H1 (cell line): Measurements from ENCODE around the gene DLX5. TPM values are rescaled to one million over a fixed set of nuclear protein-coding genes. Genes with fewer than 3 reads are reported as not detected.
A peak's percentile ranks its signal among the peaks of the same experiment; 100 is the strongest.

Source experiments
- CTCF ChIA-PET: fragments of 300-600 bp; sonication (Branson Sonifier 250); formaldehyde crosslinking; loops from one replicate; lab custom pipeline; 2021; ENCODE audit not compliant: partially characterized antibody; lab: Charles Lee
- POLR2A ChIA-PET: fragments of 300-600 bp; sonication (Branson Sonifier 250); formaldehyde crosslinking; loops from one replicate; lab custom pipeline; 2021; ENCODE audit warnings: inconsistent platforms; ENCODE audit not compliant: partially characterized antibody; lab: Charles Lee
- DNase-seq, 2 experiments: peaks; one replicate each; pipeline versions ENCODE4 v3.0.0 to v3.0.0-alpha.2; 2010 to 2022; ENCODE audit warnings: low spot score in 2 of 2, low read depth in 1 of 2, mixed read lengths in 1 of 2
- FAIRE-seq: peaks from 2 replicates; lab custom pipeline; 2011; peaks lifted over from hg19 to GRCh38; lab: Jason Lieb, UNC
- H2AFZ ChIP-seq: 2 replicates; pipeline ENCODE4 v1.8.1; 2012; ENCODE audit warnings: low read length, inconsistent platforms
- H2AK5ac ChIP-seq: 2 replicates; pipeline ENCODE4 v1.6.1; 2013; ENCODE audit warnings: low read depth, low read length
- H2BK120ac ChIP-seq: replicated peaks from 2 replicates; pipeline ENCODE3; 2013; ENCODE audit warnings: low read depth, low read length, inconsistent platforms
- H2BK12ac ChIP-seq: 2 replicates; pipeline ENCODE4 v1.6.1; 2013; ENCODE audit warnings: low read depth, low read length
- H2BK15ac ChIP-seq: 2 replicates; pipeline ENCODE4 v1.6.1; 2013; ENCODE audit warnings: low read length
- H2BK20ac ChIP-seq: 2 replicates; pipeline ENCODE4 v1.6.1; 2013; ENCODE audit warnings: low read length
- H2BK5ac ChIP-seq: 2 replicates; pipeline ENCODE4 v1.6.1; 2013; ENCODE audit warnings: low read depth, low read length
- H3K14ac ChIP-seq: 2 replicates; pipeline ENCODE4 v1.6.1; 2013; ENCODE audit warnings: inconsistent platforms; ENCODE audit not compliant: insufficient read length
- H3K18ac ChIP-seq: 2 replicates; pipeline ENCODE4 v1.6.1; 2013; ENCODE audit warnings: low read length; ENCODE audit errors: extremely low read depth
- H3K23ac ChIP-seq: 2 replicates; pipeline ENCODE4 v1.6.1; 2013; ENCODE audit warnings: inconsistent platforms; ENCODE audit not compliant: insufficient read length
- H3K23me2 ChIP-seq: 2 replicates; pipeline ENCODE4 v1.6.1; 2013; ENCODE audit warnings: low read depth, low read length
- H3K27ac ChIP-seq: 2 replicates; pipeline ENCODE4 v1.6.1; 2011; ENCODE audit warnings: low read depth, low read length, inconsistent platforms
- H3K27me3 ChIP-seq, 4 experiments: replicated peaks in 1 of 4; 1 replicate in 1 of 4; 2 replicates in 3 of 4; pipeline versions ENCODE4 v1.6.1 to v1.8.1; 2011 to 2013; ENCODE audit warnings: low read length in 3 of 4, mild to moderate bottlenecking in 3 of 4, inconsistent platforms in 2 of 4, mixed read lengths in 2 of 4, moderate library complexity in 1 of 4; ENCODE audit not compliant: control insufficient read depth in 3 of 4, insufficient read depth in 3 of 4; ENCODE audit errors: extremely low read depth in 1 of 4
- H3K36me3 ChIP-seq, 4 experiments: 2 replicates each; pipeline versions ENCODE4 v1.6.1 to v1.8.1; 2011 to 2013; ENCODE audit warnings: mild to moderate bottlenecking in 4 of 4, low read length in 3 of 4, moderate library complexity in 2 of 4, control low read depth in 1 of 4, inconsistent platforms in 1 of 4; ENCODE audit not compliant: insufficient read depth in 4 of 4, control insufficient read depth in 2 of 4
- H3K4ac ChIP-seq: replicated peaks from 2 replicates; pipeline ENCODE3; 2013; ENCODE audit warnings: low read length, low read depth, mixed read lengths, inconsistent platforms; ENCODE audit not compliant: insufficient read length
- H3K4me1 ChIP-seq, 4 experiments: replicated peaks in 1 of 4; 1 replicate in 1 of 4; 2 replicates in 3 of 4; pipeline versions ENCODE4 v1.6.1 to v1.8.1; 2011 to 2013; ENCODE audit warnings: low read length in 3 of 4, inconsistent platforms in 2 of 4, mixed read lengths in 1 of 4; ENCODE audit not compliant: insufficient read depth in 4 of 4, control insufficient read depth in 3 of 4
- H3K4me2 ChIP-seq, 2 experiments: 2 replicates each; pipeline versions ENCODE4 v1.6.1 to v1.8.1; 2011 to 2013; ENCODE audit warnings: low read depth in 2 of 2, low read length in 2 of 2, control low read depth in 1 of 2, inconsistent platforms in 1 of 2, mild to moderate bottlenecking in 1 of 2; ENCODE audit not compliant: insufficient read depth in 1 of 2
- H3K4me3 ChIP-seq, 4 experiments: fragments of 200-600, 300-600 bp in 1 of 4; sonication (generic), shearing (Covaris generic), sonication (Bioruptor Twin) in 1 of 4; 2 replicates each; pipeline versions ENCODE4 v1.5.1 to v1.8.1; 2011 to 2016; ENCODE audit warnings: low read length in 4 of 4, low read depth in 3 of 4, control low read depth in 2 of 4, inconsistent platforms in 2 of 4, mild to moderate bottlenecking in 2 of 4, mixed read lengths in 1 of 4, moderate library complexity in 1 of 4; ENCODE audit not compliant: insufficient read depth in 2 of 4; ENCODE audit errors: extremely low read depth in 1 of 4
- H3K56ac ChIP-seq: replicated peaks from 2 replicates; pipeline ENCODE3; 2013; ENCODE audit warnings: low read depth, mild to moderate bottlenecking, mixed read lengths, low read length, inconsistent platforms; ENCODE audit not compliant: insufficient read length
- H3K79me1 ChIP-seq: 2 replicates; pipeline ENCODE4 v1.6.1; 2013; ENCODE audit warnings: low read depth, low read length, control low read depth
- H3K79me2 ChIP-seq, 2 experiments: 2 replicates each; pipeline versions ENCODE4 v1.6.1 to v1.8.1; 2012 to 2013; ENCODE audit warnings: low read length in 2 of 2, mild to moderate bottlenecking in 2 of 2, inconsistent platforms in 1 of 2; ENCODE audit not compliant: insufficient read depth in 2 of 2, control insufficient read depth in 1 of 2
- H3K9ac ChIP-seq, 4 experiments: replicated peaks in 1 of 4; 1 replicate in 1 of 4; 2 replicates in 3 of 4; pipeline versions ENCODE4 v1.6.1 to v1.8.1; 2011 to 2013; ENCODE audit warnings: low read depth in 3 of 4, low read length in 3 of 4, control low read depth in 2 of 4, mild to moderate bottlenecking in 2 of 4, moderate library complexity in 2 of 4, inconsistent platforms in 1 of 4; ENCODE audit errors: extremely low read depth in 1 of 4
- H3K9me3 ChIP-seq, 2 experiments: 2 replicates each; pipeline versions ENCODE4 v1.6.1 to v1.8.1; 2012 to 2013; ENCODE audit warnings: mild to moderate bottlenecking in 2 of 2, moderate library complexity in 2 of 2, control low read depth in 1 of 2, inconsistent platforms in 1 of 2, low read depth in 1 of 2, low read length in 1 of 2, mixed read lengths in 1 of 2; ENCODE audit not compliant: insufficient read depth in 2 of 2
- H4K20me1 ChIP-seq, 2 experiments: replicated peaks in 1 of 2; 2 replicates each; pipeline versions ENCODE3 to v1.8.1; 2011 to 2013; ENCODE audit warnings: inconsistent platforms in 2 of 2, low read length in 2 of 2, mild to moderate bottlenecking in 1 of 2; ENCODE audit not compliant: insufficient read depth in 2 of 2, control insufficient read depth in 1 of 2
- H4K5ac ChIP-seq: 2 replicates; pipeline ENCODE4 v1.6.1; 2013; ENCODE audit warnings: low read length, low read depth, mixed read lengths, inconsistent platforms; ENCODE audit not compliant: insufficient read length
- H4K8ac ChIP-seq: 2 replicates; pipeline ENCODE4 v1.8.0; 2013; ENCODE audit warnings: mild to moderate bottlenecking, moderate library complexity, low read length, inconsistent platforms; ENCODE audit not compliant: insufficient read depth; ENCODE audit errors: extremely low read depth
- H4K91ac ChIP-seq: replicated peaks from 2 replicates; pipeline ENCODE3; 2013; ENCODE audit warnings: low read length, mixed read lengths, inconsistent platforms; ENCODE audit not compliant: insufficient read length
- BACH1 ChIP-seq: IDR thresholded peaks from 2 replicates; pipeline ENCODE4 v1.6.1; 2012; ENCODE audit warnings: low read length, improper control_type of control experiment
- CBX8 ChIP-seq: fragments of 300-800, 300-1000 bp; sonication (generic); IDR thresholded peaks from 2 replicates; pipeline ENCODE4 v1.7.1; 2016; ENCODE audit warnings: low read depth, low read length, borderline replicate concordance
- CREB1 ChIP-seq: IDR thresholded peaks from 2 replicates; pipeline ENCODE4 v1.6.1; 2012; ENCODE audit warnings: inconsistent platforms
- HDAC2 ChIP-seq, 2 experiments: fragments of 300-600 bp in 1 of 2; sonication (generic) in 1 of 2; IDR thresholded peaks; 2 replicates each; pipeline ENCODE4 v1.6.1; 2011 to 2012; ENCODE audit warnings: low read depth in 2 of 2, low read length in 2 of 2, mild to moderate bottlenecking in 2 of 2, moderate library complexity in 2 of 2, borderline replicate concordance in 1 of 2, inconsistent platforms in 1 of 2
- KDM4A ChIP-seq: IDR thresholded peaks from one replicate; pipeline ENCODE4 v1.7.1; 2012; ENCODE audit warnings: low read depth, mild to moderate bottlenecking, moderate library complexity, low read length, inconsistent platforms; ENCODE audit not compliant: severe bottlenecking
- SIN3A ChIP-seq, 2 experiments: IDR thresholded peaks in 1 of 2; conservative IDR thresholded peaks in 1 of 2; 2 replicates each; pipeline ENCODE4 v1.6.1; 2011 to 2012; ENCODE audit warnings: low read length in 2 of 2, improper control_type of control experiment in 1 of 2, low read depth in 1 of 2, mild to moderate bottlenecking in 1 of 2
- TAF1 ChIP-seq: IDR thresholded peaks from 2 replicates; pipeline ENCODE4 v1.6.1; 2011; ENCODE audit warnings: mild to moderate bottlenecking, low read depth, low read length
- WGBS, 2 experiments: shearing (Covaris generic) in 1 of 2; methylation state at CpG; one replicate each; pipeline versions ENCODE4 v1.1.6 to v1.1.7; 2013 to 2015; ENCODE audit warnings: low lambda C conversion rate in 2 of 2, mixed read lengths in 2 of 2, inconsistent platforms in 1 of 2, low coverage in 1 of 2, missing lambda C conversion rate in 1 of 2; ENCODE audit not compliant: insufficient replicate concordance in 2 of 2, insufficient coverage in 1 of 2, insufficient read length in 1 of 2; ENCODE audit errors: extremely low coverage in 1 of 2, missing lambda C conversion rate in 1 of 2; 5-methylcytosine and 5-hydroxymethylcytosine counted together
- polyA plus RNA-seq, 7 experiments: library from polyadenylated mRNA; depleted of rRNA in 3 of 7; stranded (reverse) in 5 of 7; unstranded in 2 of 7; fragments of >200 nt in 5 of 7; fragments of 200-250 nt in 2 of 7; gene quantifications; 1 replicate in 5 of 7; 2 replicates in 1 of 7; 4 replicates in 1 of 7; pipeline versions ENCODE4 v1.2.1 to v1.2.3, GENCODE V29; 2011 to 2013; ENCODE audit warnings: missing spikeins in 2 of 7, mixed read lengths in 2 of 7
- total RNA-seq: library from RNA; stranded (reverse); fragmentation: NEBNext Ultra II Directional; extraction: Animal tissue kit (Norgen Biotek cat#: 25700); gene quantifications from 2 replicates; pipeline ENCODE4 v1.2.1, GENCODE V29; 2021
- TF ChIP-seq, protein P1 (sequence below): IDR thresholded peaks from 2 replicates; pipeline ENCODE4 v1.6.1; 2012; ENCODE audit warnings: inconsistent platforms
- TF ChIP-seq, protein P2 (sequence below): IDR thresholded peaks from 2 replicates; pipeline ENCODE4 v1.6.1; 2012; ENCODE audit warnings: inconsistent platforms

DLX5 gene
- total and polyA plus RNA-seq, 2 of the 8 experiments (the other 6 are each of a cell fraction or from before 2014, with no cell fraction given): not detected

DNA sequence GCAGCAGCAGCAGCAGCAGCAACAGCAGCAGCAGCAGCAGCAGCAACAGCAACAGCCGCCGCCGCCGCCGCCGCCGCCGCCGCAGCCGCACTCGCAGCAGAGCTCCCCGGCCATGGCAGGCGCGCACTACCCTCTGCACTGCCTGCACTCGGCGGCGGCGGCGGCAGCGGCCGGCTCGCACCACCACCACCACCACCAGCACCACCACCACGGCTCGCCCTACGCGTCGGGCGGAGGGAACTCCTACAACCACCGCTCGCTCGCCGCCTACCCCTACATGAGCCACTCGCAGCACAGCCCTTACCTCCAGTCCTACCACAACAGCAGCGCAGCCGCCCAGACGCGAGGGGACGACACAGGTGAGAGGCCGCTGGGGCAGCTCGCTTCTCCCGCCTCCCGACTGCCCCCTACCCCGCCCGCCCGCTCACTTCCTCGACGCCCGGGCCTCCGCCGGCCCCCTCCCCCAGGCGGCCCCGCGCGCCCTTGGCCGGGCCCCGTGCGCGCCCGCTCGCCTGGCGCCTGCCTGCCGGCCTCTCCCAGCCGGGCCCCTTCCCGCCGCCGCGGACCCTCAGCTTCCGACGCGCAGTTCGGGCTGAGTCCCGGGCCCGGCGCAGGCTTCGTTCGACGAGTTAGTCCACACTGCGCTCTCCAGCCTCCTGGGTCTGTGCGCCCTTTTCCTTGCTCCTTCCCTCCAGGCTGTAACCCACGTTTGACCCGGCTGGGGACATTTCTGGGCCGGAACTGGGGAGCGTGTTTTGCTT lies 18.4 kb downstream of the DLX5 start:
- H4K20me1 ChIP-seq: peaks cover 14 to 38% of the 10 kb centered on the region in 2 experiments
- H3K9ac ChIP-seq: no peak overlapping the region
- DNase-seq (peak in 1 of 2 experiments; percentile 85), FAIRE-seq (no peak)
- peak overlapping the region; percentile 26 to 58 (median 50) for H3K4me3 ChIP-seq
- ChIA-PET CTCF (interaction anchor here (0.6 to 6.3 kb wide), 14 partner anchors 7 to 617 kb away, joined by 3 to 71 read pairs (median 6); partner anchors contain the start of gene DLX5), POLR2A (interaction anchor here (2.3 to 3.2 kb wide), 6 partner anchors 10 to 18 kb away, joined by 8 to 22 read pairs (median 13); partner anchors contain the start of gene DLX5)
- H2BK120ac ChIP-seq: no peak overlapping the region
- no peak overlapping the region for H2BK20ac ChIP-seq
- no peak overlapping the region for H4K5ac ChIP-seq
- H3K56ac ChIP-seq: no peak overlapping the region
- no peak overlapping the region for H2BK15ac ChIP-seq
- H3K79me1 ChIP-seq: no peaks in the 10 kb centered on the region; the same call in 1 of the 2 replicates
- peaks cover 0 to 2% (median 0%) of the 10 kb centered on the region in 4 experiments; a peak in 1 of 8 replicates for H3K36me3 ChIP-seq
- no peak overlapping the region for H4K91ac ChIP-seq
- no peak overlapping the region for H3K4ac ChIP-seq
- peaks cover 3% of the 10 kb centered on the region; the same call in 1 of the 2 replicates for H3K23me2 ChIP-seq
- no peaks in the 10 kb centered on the region for H3K79me2 ChIP-seq
- no peaks in the 10 kb centered on the region for H3K9me3 ChIP-seq
- H3K23ac ChIP-seq: no peak overlapping the region
- H3K4me1 ChIP-seq: peaks cover 9 to 27% (median 18%) of the 10 kb centered on the region in 4 experiments
- H2AK5ac ChIP-seq: no peak overlapping the region
- H2BK12ac ChIP-seq: peak overlapping the region; percentile 87; the same call in 1 of the 2 replicates
- no peak overlapping the region for H4K8ac ChIP-seq
- H2BK5ac ChIP-seq: no peak overlapping the region
- WGBS, 2 experiments: 2% methylated on average over 24 of the region's 83 CpGs; no CpG with 5 or more reads in 1 of the 2 experiments
- H3K27ac ChIP-seq: no peak overlapping the region
- H3K4me2 ChIP-seq: peak overlapping the region; percentile 76 to 83
- no peak overlapping the region for H2AFZ ChIP-seq
- no peak overlapping the region; the same call in 1 of the 2 replicates for H3K18ac ChIP-seq
- H3K14ac ChIP-seq: no peak overlapping the region
- H3K27me3 ChIP-seq: peaks cover 73 to 95% (median 88%) of the 10 kb centered on the region in 4 experiments
- TF ChIP-seq BACH1 (0 out of 2 replicates have a peak, but pooled peaks have one; percentile 9), HDAC2 (IDR thresholded peaks at IDR 0.05; ENCODE audit: borderline replicate concordance in 1 of 2, low read depth in 2 of 2, low read length in 2 of 2) (peak in 1 of 2 experiments; percentile 69; a peak in 1 of 4 replicates), TAF1 (0 out of 2 replicates have a peak, but pooled peaks have one; percentile 34), SIN3A (conservative IDR thresholded peaks at IDR 0.05 in 1 of 2, IDR thresholded peaks at IDR 0.05 in 1 of 2; ENCODE audit: low read depth in 1 of 2, low read length in 2 of 2) (peak in 1 of 2 experiments; percentile 17; a peak in 1 of 4 replicates), KDM4A (peak; percentile 67), CREB1 (0 out of 2 replicates have a peak, but pooled peaks have one; percentile 47), CBX8 (no peak)
- TF ChIP-seq, protein P1, sequence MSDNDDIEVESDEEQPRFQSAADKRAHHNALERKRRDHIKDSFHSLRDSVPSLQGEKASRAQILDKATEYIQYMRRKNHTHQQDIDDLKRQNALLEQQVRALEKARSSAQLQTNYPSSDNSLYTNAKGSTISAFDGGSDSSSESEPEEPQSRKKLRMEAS: peak; percentile 48
- TF ChIP-seq, protein P2, sequence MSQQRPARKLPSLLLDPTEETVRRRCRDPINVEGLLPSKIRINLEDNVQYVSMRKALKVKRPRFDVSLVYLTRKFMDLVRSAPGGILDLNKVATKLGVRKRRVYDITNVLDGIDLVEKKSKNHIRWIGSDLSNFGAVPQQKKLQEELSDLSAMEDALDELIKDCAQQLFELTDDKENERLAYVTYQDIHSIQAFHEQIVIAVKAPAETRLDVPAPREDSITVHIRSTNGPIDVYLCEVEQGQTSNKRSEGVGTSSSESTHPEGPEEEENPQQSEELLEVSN: peak; percentile 52
